Esophagus squamous epithelium (tissue), 4 donors: ENCODE measurements around the gene PCDHGA12.

Experiments used
- CTCF ChIP-seq, 6 experiments: fragments of 450-650 bp in 4 of 6; fragments of 200-600 bp in 2 of 6; sonication (generic) in 2 of 6; IDR thresholded peaks; one replicate each; pipeline ENCODE4 v1.5.1; 2016 to 2019; ENCODE audit warnings: antibody characterized with exemption in 6 of 6, mild to moderate bottlenecking in 4 of 6, moderate library complexity in 4 of 6
- POLR2A ChIP-seq, 4 donors: fragments of 450-650 bp; IDR thresholded peaks; one replicate each; pipeline ENCODE4 v1.6.1; 2017; ENCODE audit warnings: antibody characterized with exemption in 4 of 4, mild to moderate bottlenecking in 4 of 4, moderate library complexity in 3 of 4

- TF ChIP-seq CTCF (IDR thresholded peaks at IDR 0.05): no peak
- TF ChIP-seq POLR2A (IDR thresholded peaks at IDR 0.05): no peak
Observed at GRCh38 chr5:141421489-141421855, 8.8 kb upstream of the PCDHGA12 start.
